NOMO-1 treated with DMSO at 0.1 percent for 48 hours (cell line): ENCODE data around the gene ANO4.

Experiments used
- DNase-seq: peaks from one replicate; lab custom pipeline; 2025; ENCODE audit not compliant: unreplicated experiment; lab: John Stamatoyannopoulos, UW

The ANO4 gene

GRCh38 chr12:100942984-100943749, 148.6 kb downstream of the ANO4 start:
- no peak for DNase-seq

GRCh38 chr12:100951756-100952155, 157.2 kb downstream of the ANO4 start:
- no peak for DNase-seq

- no peak for DNase-seq
Observed at GRCh38 chr12:100953217-100953616, 158.6 kb downstream of the ANO4 start.

GRCh38 chr12:100953677-100954076, 159.1 kb downstream of the ANO4 start:
- DNase-seq: no peak

GRCh38 chr12:100954118-100954517, 159.5 kb downstream of the ANO4 start:
- DNase-seq: no peak

GRCh38 chr12:100955139-100955538, 160.6 kb downstream of the ANO4 start:
- no peak for DNase-seq

- no peak for DNase-seq
Observed at GRCh38 chr12:100956311-100956852, 161.8 kb downstream of the ANO4 start.

- no peak for DNase-seq
Observed at GRCh38 chr12:100959481-100959880, 164.9 kb downstream of the ANO4 start.

- DNase-seq: no peak
Observed at GRCh38 chr12:100962086-100962712, 167.6 kb downstream of the ANO4 start.

- no peak for DNase-seq
Observed at GRCh38 chr12:100963381-100963780, 168.8 kb downstream of the ANO4 start.

GRCh38 chr12:100964028-100964427, 169.5 kb downstream of the ANO4 start:
- DNase-seq: no peak

GRCh38 chr12:100967189-100967588, 172.6 kb downstream of the ANO4 start:
- no peak for DNase-seq

GRCh38 chr12:100970894-100971293, 176.3 kb downstream of the ANO4 start:
- DNase-seq: no peak

- DNase-seq: no peak
Observed at GRCh38 chr12:100972121-100972520, 177.5 kb downstream of the ANO4 start.

GRCh38 chr12:100974341-100974740, 179.8 kb downstream of the ANO4 start:
- no peak for DNase-seq

GRCh38 chr12:100974747-100975146, 180.2 kb downstream of the ANO4 start:
- DNase-seq: no peak

- no peak for DNase-seq
Observed at GRCh38 chr12:100976735-100977134, 182.2 kb downstream of the ANO4 start.

GRCh38 chr12:100980856-100981255, 186.3 kb downstream of the ANO4 start:
- no peak for DNase-seq

GRCh38 chr12:100982511-100983183, 188.1 kb downstream of the ANO4 start:
- DNase-seq: no peak

GRCh38 chr12:100984796-100985195, 190.2 kb downstream of the ANO4 start:
- no peak for DNase-seq

- DNase-seq: no peak
Observed at GRCh38 chr12:100986595-100987547, 192.3 kb downstream of the ANO4 start.
